Peyer's patch (tissue), 4 donors: Measurements from ENCODE around the gene MDFI.

Experiments
- CTCF ChIP-seq, 6 experiments: fragments of 450-650 bp in 4 of 6; fragments of 200-600 bp in 2 of 6; sonication (generic) in 1 of 6; IDR thresholded peaks; one replicate each; pipeline ENCODE4 v1.5.1; 2017 to 2019; ENCODE audit warnings: antibody characterized with exemption in 6 of 6, mild to moderate bottlenecking in 3 of 6, moderate library complexity in 1 of 6
- POLR2A ChIP-seq, 2 donors: fragments of 450-650 bp; IDR thresholded peaks; one replicate each; pipeline ENCODE4 v1.5.1; 2017; ENCODE audit warnings: antibody characterized with exemption in 2 of 2, mild to moderate bottlenecking in 2 of 2, moderate library complexity in 2 of 2

- TF ChIP-seq CTCF (IDR thresholded peaks at IDR 0.05) (no peak), POLR2A (IDR thresholded peaks at IDR 0.05) (no peak)
These were observed 63.9 kb downstream of the MDFI start for GRCh38 chr6:41702089-41702745.
